GM19035 (cell line): ENCODE results near the gene POTEF.
"Not testable (repeated sequence)": the region's sequence is repeated elsewhere in the genome, so short reads cannot be mapped to it uniquely, and the experiment has no call there.

Experiments used
- ATAC-seq: cut with Tn5 transposase; IDR thresholded peaks from one replicate; pipeline ENCODE4 v1.9.1; 2021; ENCODE audit not compliant: unreplicated experiment

Gene POTEF

DNA sequence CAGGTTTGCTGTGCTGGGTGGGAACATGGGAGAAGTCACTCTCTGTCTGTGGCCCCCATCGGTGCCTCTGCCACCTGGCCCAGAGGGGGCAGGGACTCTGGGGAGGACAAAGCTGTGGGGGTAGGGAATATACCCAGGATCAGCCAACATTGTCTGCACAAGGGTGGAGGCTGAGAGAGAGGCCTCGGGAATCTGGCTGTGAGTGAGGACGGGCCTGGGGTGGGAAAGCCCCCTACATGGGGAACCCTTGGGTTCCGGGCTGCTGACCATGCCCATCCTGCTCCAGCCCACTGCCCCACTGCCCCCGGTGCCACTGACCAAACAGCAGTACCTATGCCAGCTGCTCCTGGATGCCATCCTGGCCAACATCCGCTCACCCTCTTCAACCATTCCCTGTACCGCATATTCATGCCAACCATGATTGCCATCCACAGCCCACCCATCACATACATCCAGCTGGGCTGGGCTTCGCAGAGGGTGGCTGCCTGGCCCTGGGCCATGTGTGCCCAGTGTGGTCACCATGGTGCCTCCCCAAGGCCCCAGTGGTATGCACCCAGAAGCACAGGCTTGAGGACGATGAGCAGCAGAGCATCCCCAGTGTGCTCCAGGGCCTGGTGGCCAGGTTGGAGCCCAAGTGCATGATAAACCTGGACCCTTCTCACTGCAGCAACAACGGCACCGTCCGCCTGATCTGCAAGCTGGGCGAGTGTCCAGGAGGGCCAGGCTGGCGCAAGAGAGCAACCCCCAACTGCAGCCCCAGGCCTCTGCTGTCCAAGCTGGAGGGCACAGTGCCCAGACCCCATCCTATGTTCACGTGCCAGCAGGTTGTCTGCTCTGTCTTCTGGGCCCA is 6.9 kb upstream of the POTEF start:
- no peak for ATAC-seq

DNA sequence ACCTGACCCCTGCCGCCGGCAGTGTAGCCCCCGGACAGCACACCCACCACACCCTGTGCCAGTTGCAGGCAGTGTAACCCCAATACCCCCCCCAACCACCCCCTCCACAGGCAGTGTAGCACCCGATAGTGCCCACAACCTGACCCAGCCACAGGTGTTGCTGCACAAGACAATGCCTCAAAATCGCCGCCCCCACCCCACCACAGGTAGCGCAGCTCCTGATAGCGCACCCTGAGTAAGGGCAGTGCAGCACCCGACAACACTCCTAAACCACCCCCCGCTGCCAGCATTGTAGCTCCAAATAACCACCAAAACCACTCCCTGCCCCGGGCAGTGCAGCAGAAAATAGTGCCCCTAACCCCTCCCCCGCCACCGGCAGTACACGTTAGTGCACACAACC is 558 bp downstream of the POTEF start:
- not testable (repeated sequence) for ATAC-seq

- not testable (repeated sequence) for ATAC-seq
Observed at GRCh38 chr2:130127726-130128125, 1.3 kb downstream of the POTEF start.

DNA sequence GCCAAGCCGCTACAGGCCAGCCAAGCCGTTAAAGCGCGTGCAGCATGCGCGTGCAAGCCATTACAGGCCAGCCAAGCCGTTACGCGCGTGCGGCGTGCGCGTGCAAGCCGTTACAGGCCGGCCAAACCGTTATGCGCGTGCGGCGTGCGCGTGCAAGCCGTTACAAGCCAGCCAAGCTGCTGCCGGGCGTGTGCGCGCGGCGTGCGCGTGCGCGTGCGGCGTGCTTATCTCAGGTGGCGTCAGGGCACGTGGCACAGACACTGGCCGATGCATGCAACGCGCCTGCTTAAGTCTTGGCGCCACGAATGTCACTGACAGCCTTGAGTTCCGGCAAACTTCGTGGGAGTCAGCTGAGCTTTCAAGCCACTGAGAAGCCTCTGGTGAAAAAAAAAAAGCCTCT is 8.1 kb downstream of the POTEF start:
- ATAC-seq = not testable (repeated sequence)

GRCh38 chr2:130102597-130103363 is 26.2 kb downstream of the POTEF start:
- ATAC-seq = not testable (repeated sequence)

GRCh38 chr2:130062645-130063044 is 66.4 kb downstream of the POTEF start:
- not testable (repeated sequence) for ATAC-seq

- not testable (repeated sequence) for ATAC-seq
Observed at GRCh38 chr2:130059982-130060381, 69.0 kb downstream of the POTEF start.

GRCh38 chr2:130056336-130056735 is 72.7 kb downstream of the POTEF start:
- ATAC-seq = not testable (repeated sequence)

GRCh38 chr2:130053217-130053911 is 75.7 kb downstream of the POTEF start:
- not testable (repeated sequence) for ATAC-seq

GRCh38 chr2:130052376-130052775 is 76.6 kb downstream of the POTEF start:
- not testable (repeated sequence) for ATAC-seq

- ATAC-seq = not testable (repeated sequence)
Observed at GRCh38 chr2:130048422-130048821, 80.6 kb downstream of the POTEF start.

DNA sequence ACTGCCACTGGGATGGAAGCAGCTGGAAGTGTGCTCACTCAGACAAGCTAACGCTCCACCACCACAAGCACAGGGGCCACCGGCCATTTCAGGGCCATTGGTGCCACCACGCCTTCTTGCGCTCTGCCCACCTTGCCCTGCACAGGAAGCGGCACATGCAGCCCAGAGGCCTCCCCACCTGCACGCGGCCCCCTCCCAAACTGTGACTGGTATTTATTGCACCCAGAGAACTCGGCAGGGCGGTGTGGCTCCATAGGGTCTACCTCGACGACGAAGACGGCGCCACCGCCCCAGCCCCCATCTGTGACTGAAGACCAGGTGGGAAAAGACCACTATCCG is 90.8 kb downstream of the POTEF start:
- ATAC-seq = not testable (repeated sequence)

DNA sequence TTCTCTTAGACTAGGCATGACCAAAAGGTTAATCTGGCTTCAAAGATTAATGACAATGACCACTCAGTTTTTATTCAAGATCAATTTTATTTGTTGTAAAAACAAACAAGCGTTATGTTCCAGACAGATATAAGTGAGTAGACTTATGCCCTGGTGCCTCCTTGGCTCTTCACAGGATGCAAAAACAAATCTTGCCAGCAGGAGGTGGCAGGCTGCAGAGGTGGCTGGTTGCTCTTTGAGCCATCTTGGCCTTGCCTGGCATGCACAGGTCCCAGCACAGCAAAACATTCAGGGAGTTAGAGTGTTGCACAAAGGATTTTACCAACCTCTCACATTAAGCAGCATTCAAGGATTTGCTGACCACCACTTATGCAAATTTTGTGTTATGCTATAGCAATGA is 103.1 kb downstream of the POTEF start:
- ATAC-seq = not testable (repeated sequence)
